MCF 10A (cell line): ENCODE measurements around the gene PPFIBP2. TPM values are rescaled to one million over a fixed set of nuclear protein-coding genes. Genes with fewer than 3 reads are reported as not detected.

Experiments
- BruUV-seq: library from RNA; stranded (reverse); fragments of 400-500 nt; replicated peaks from 2 replicates; lab custom pipeline; 2021; lab: Mats Ljungman, UMichigan
- CTCF ChIA-PET: fragments of 300-600 bp; sonication (Branson Sonifier 250); formaldehyde crosslinking; extraction: SDS; loops from one replicate; lab custom pipeline; 2021; ENCODE audit warnings: antibody characterized with exemption, inconsistent platforms; lab: Yijun Ruan, JAX
- POLR2A ChIA-PET: fragments of 300-600, 350-650 bp; sonication (Branson Sonifier 250); formaldehyde crosslinking; extraction: SDS; loops from one replicate; lab custom pipeline; 2020; ENCODE audit warnings: antibody characterized with exemption, inconsistent platforms; lab: Yijun Ruan, JAX
- DNase-seq: peaks from one replicate; pipeline ENCODE4 v3.0.0-alpha.2; 2018; ENCODE audit not compliant: unreplicated experiment
- H3K27ac Mint-ChIP-seq: one replicate; pipeline ENCODE4 v1.8.0; 2022; ENCODE audit warnings: mild to moderate bottlenecking, low read depth, mixed read lengths; ENCODE audit not compliant: unreplicated experiment
- H3K27me3 Mint-ChIP-seq: one replicate; pipeline ENCODE4 v1.8.0; 2022; ENCODE audit warnings: mixed read lengths; ENCODE audit not compliant: insufficient read depth, unreplicated experiment
- H3K36me3 Mint-ChIP-seq: one replicate; pipeline ENCODE4 v1.8.0; 2022; ENCODE audit warnings: mild to moderate bottlenecking, moderate library complexity, mixed read lengths; ENCODE audit not compliant: insufficient read depth, unreplicated experiment
- H3K4me1 Mint-ChIP-seq: one replicate; pipeline ENCODE4 v1.8.0; 2022; ENCODE audit warnings: mixed read lengths; ENCODE audit not compliant: insufficient read depth, unreplicated experiment
- H3K4me3 Mint-ChIP-seq: one replicate; pipeline ENCODE4 v1.8.0; 2022; ENCODE audit warnings: mild to moderate bottlenecking, moderate library complexity, mixed read lengths; ENCODE audit not compliant: unreplicated experiment
- H3K9me3 Mint-ChIP-seq: one replicate; pipeline ENCODE4 v1.8.0; 2022; ENCODE audit warnings: mixed read lengths; ENCODE audit not compliant: unreplicated experiment
- intact Hi-C: fragments of 100-400 bp; cut with micrococcal nuclease; formaldehyde crosslinking; loops from 2 replicates; pipeline ENCODE4 v1.14.1; 2022
- total RNA-seq: library from RNA; stranded (reverse); gene quantifications from 2 replicates; pipeline ENCODE4 v1.2.3, GENCODE V29; 2022
- TF ChIP-seq, protein P1 (sequence below): fragments of 200-600 bp; IDR thresholded peaks from one replicate; pipeline ENCODE4 v1.8.0; 2022; ENCODE audit warnings: antibody characterized with exemption, mild to moderate bottlenecking; ENCODE audit not compliant: unreplicated experiment

Gene PPFIBP2
- total RNA-seq, 1 experiment from 2014 or later: 3.5 TPM

DNA sequence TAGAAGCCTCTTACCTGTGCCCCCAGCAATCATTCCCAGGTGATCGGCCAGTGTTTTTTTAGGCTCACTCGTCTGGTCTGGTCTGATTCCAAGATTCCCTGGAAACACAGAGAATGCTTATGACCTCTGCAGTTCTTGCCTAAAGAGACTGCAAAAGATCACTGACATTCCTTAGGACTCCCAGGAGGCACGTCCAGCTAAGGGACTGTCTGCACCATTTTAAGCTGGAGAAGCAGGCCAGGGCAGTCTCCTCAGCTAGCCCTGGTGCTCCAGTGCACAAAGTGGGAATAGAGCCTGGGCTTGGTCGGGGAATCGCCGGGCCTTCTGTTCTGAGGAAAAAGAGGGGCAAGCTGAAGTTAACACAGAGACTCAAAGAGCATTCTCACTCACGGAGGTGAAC is 154.7 kb downstream of the PPFIBP2 start:
- no peak overlapping the region for H3K4me3 Mint-ChIP-seq
- BruUV-seq: no TSS peak
- H3K27ac Mint-ChIP-seq: no peak overlapping the region
- H3K36me3 Mint-ChIP-seq: no peaks in the 10 kb centered on the region
- H3K27me3 Mint-ChIP-seq: no peaks in the 10 kb centered on the region
- ChIA-PET POLR2A (no interaction called here), CTCF (interaction anchor here (0.5 to 10.2 kb wide), 8 partner anchors 12 to 816 kb away, joined by 3 to 182 read pairs (median 14); no protein-coding TSS in a partner anchor)
- intact Hi-C loops: no loop called here
- TF ChIP-seq, protein P1, sequence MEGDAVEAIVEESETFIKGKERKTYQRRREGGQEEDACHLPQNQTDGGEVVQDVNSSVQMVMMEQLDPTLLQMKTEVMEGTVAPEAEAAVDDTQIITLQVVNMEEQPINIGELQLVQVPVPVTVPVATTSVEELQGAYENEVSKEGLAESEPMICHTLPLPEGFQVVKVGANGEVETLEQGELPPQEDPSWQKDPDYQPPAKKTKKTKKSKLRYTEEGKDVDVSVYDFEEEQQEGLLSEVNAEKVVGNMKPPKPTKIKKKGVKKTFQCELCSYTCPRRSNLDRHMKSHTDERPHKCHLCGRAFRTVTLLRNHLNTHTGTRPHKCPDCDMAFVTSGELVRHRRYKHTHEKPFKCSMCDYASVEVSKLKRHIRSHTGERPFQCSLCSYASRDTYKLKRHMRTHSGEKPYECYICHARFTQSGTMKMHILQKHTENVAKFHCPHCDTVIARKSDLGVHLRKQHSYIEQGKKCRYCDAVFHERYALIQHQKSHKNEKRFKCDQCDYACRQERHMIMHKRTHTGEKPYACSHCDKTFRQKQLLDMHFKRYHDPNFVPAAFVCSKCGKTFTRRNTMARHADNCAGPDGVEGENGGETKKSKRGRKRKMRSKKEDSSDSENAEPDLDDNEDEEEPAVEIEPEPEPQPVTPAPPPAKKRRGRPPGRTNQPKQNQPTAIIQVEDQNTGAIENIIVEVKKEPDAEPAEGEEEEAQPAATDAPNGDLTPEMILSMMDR: no peak
- DNase-seq: no peak
- H3K9me3 Mint-ChIP-seq: no peaks in the 10 kb centered on the region
- no peaks in the 10 kb centered on the region for H3K4me1 Mint-ChIP-seq

DNA sequence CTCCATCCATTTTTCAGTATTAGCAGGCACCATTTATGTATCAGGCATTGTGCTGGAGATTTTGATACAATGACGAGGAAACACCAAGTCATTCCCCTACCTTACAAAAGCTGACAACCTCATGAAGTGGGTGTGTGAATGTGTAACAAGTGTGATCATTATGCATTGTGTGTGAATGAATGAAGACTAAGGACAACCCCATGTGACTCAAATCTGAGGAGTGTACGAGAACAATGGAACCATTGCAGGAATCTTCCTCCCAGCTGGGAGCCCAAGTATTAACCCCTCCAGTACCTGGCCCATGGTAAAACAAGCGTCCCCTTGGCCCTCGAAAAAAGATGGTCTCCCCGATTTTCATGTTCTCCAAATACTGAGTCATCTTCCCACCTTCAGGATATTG is 155.1 kb downstream of the PPFIBP2 start:
- no peaks in the 10 kb centered on the region for H3K4me1 Mint-ChIP-seq
- TF ChIP-seq, protein P1: no peak
- H3K27me3 Mint-ChIP-seq: no peaks in the 10 kb centered on the region
- ChIA-PET POLR2A (no interaction called here), CTCF (interaction anchor here (0.5 to 10.2 kb wide), 11 partner anchors 12 to 816 kb away, joined by 3 to 182 read pairs (median 4); no protein-coding TSS in a partner anchor)
- H3K9me3 Mint-ChIP-seq: no peaks in the 10 kb centered on the region
- intact Hi-C loops: no loop called here
- H3K27ac Mint-ChIP-seq: no peak overlapping the region
- BruUV-seq: no TSS peak
- H3K36me3 Mint-ChIP-seq: no peaks in the 10 kb centered on the region
- H3K4me3 Mint-ChIP-seq: no peak overlapping the region
- no peak for DNase-seq

DNA sequence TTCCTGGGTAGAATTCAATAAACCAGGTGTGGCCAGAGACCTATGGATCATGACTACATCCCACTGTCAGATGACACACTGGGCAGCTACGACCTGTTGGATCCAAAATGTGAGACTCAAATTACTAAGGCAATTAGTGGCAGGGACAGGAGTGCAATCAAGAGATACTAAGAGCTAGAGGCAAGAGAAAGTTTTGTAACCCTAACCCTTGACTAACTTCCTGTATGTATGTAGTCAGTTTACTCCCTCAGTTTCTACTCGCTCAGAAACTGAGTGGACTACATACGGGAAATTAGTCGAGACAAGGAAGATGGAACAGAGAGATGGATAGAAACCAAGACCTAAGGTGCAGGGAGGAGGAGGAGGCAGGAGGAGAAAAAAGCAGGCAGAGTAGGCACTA is 156.8 kb downstream of the PPFIBP2 start:
- ChIA-PET CTCF (interaction anchor here (0.7 to 10.2 kb wide), 7 partner anchors 14 to 590 kb away, joined by 3 to 182 read pairs (median 4); no protein-coding TSS in a partner anchor), POLR2A (interaction anchor here (1.2 kb wide), 1 partner anchor 11 kb away, joined by 3 read pairs; no protein-coding TSS in a partner anchor)
- Mint-ChIP-seq H3K9me3 (no peaks in the 10 kb centered on the region), H3K36me3 (no peaks in the 10 kb centered on the region), H3K4me3 (no peak overlapping the region), H3K27ac (no peak overlapping the region), H3K27me3 (no peaks in the 10 kb centered on the region), H3K4me1 (peaks cover 2% of the 10 kb centered on the region)
- intact Hi-C loops: no loop called here
- no peak for DNase-seq
- TF ChIP-seq, protein P1: no peak
- no TSS peak for BruUV-seq

DNA sequence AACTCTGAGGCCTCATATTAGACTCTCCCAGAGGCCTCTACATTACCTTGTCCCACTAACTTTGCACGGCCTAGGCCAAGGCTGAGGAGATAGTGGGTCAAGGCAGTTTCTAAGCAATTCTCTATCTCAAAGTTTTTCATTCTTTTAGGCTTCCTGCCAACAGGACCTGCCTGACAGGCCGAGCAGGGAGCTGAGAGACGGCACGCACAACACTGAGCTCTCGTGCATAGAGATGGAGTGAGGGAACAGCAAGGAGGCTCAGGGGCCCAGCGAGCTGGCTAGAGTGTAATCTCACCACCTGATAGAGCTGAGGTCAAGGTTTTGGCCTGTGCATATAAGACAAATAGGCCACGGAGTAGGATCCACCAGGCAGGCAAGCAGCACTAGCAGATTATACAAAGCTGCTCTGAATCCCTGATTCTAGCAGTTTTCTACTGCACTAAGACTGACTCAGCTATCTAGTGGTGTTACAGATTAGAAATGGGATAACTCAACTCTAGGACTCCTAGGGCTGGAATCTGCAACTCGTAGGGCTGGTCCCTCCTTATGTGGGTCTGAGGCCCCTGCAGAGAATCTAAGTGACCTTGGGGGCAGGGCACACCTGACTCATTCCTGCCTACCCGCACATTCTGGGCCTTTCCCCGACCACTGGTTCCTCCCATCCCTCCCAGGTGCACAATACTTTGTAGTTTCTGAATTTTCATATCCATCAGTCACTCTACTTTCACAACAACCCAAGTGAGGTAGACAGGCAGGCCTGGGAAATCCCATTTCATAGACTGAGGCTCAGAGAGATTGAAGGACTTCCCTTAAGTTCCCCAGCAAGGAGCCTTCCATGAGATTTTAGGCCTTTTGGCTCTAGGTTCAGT is 157.8 kb downstream of the PPFIBP2 start:
- POLR2A ChIA-PET: no interaction called here
- Mint-ChIP-seq H3K36me3 (no peaks in the 10 kb centered on the region), H3K4me3 (no peak overlapping the region), H3K4me1 (peaks cover 6% of the 10 kb centered on the region), H3K9me3 (no peaks in the 10 kb centered on the region), H3K27me3 (no peaks in the 10 kb centered on the region), H3K27ac (no peak overlapping the region)
- intact Hi-C loops: no loop called here
- DNase-seq: no peak
- CTCF ChIA-PET: interaction anchor here (0.5 to 10.2 kb wide), 7 partner anchors 15 to 574 kb away, joined by 3 to 182 read pairs (median 4); no protein-coding TSS in a partner anchor
- BruUV-seq: no TSS peak
- TF ChIP-seq, protein P1: no peak
